Trophoblast cell (in vitro differentiated cells and primary cell): ENCODE data around the gene SPATA1.

Experiments
- DNase-seq, 2 donors: peaks; one replicate each; pipeline ENCODE4 v3.0.0-alpha.2; 2016
- H2AFZ ChIP-seq: 2 replicates; pipeline ENCODE4 v1.6.1; 2013; ENCODE audit warnings: low read length, moderate library complexity, mild to moderate bottlenecking; ENCODE audit not compliant: insufficient read depth, poor library complexity
- H2AK5ac ChIP-seq: 2 replicates; pipeline ENCODE4 v1.6.1; 2013; ENCODE audit warnings: mild to moderate bottlenecking, low read length
- H2BK120ac ChIP-seq: 2 replicates; pipeline ENCODE4 v1.6.1; 2013; ENCODE audit warnings: low read length, mild to moderate bottlenecking, moderate library complexity; ENCODE audit not compliant: insufficient read depth, poor library complexity
- H2BK12ac ChIP-seq: 2 replicates; pipeline ENCODE4 v1.6.1; 2013; ENCODE audit warnings: mild to moderate bottlenecking, low read length, moderate library complexity
- H2BK5ac ChIP-seq: 2 replicates; pipeline ENCODE4 v1.6.1; 2013; ENCODE audit warnings: low read length, low read depth, moderate library complexity, mild to moderate bottlenecking; ENCODE audit not compliant: poor library complexity
- H3K14ac ChIP-seq: 2 replicates; pipeline ENCODE4 v1.6.1; 2013; ENCODE audit warnings: mild to moderate bottlenecking, low read length
- H3K18ac ChIP-seq: 2 replicates; pipeline ENCODE4 v1.6.1; 2013; ENCODE audit warnings: mild to moderate bottlenecking, low read length
- H3K23ac ChIP-seq: 2 replicates; pipeline ENCODE4 v1.6.1; 2013; ENCODE audit warnings: low read length
- H3K27ac ChIP-seq: 2 replicates; pipeline ENCODE4 v1.5.1; 2013; ENCODE audit warnings: low read depth, mild to moderate bottlenecking, inconsistent platforms, low read length, moderate library complexity
- H3K27me3 ChIP-seq: 2 replicates; pipeline ENCODE4 v1.6.1; 2013; ENCODE audit warnings: inconsistent platforms, mild to moderate bottlenecking, low read length, moderate library complexity; ENCODE audit not compliant: insufficient read depth
- H3K36me3 ChIP-seq, 2 experiments: 1 replicate in 1 of 2; 2 replicates in 1 of 2; pipeline ENCODE4 v1.6.1; 2013; ENCODE audit warnings: low read length in 2 of 2, mild to moderate bottlenecking in 2 of 2, moderate library complexity in 1 of 2; ENCODE audit not compliant: insufficient read depth in 2 of 2, control insufficient read depth in 1 of 2
- H3K4ac ChIP-seq: 2 replicates; pipeline ENCODE4 v1.6.1; 2013; ENCODE audit warnings: low read depth, mild to moderate bottlenecking, low read length, moderate library complexity
- H3K4me1 ChIP-seq, 2 experiments: 1 replicate in 1 of 2; 2 replicates in 1 of 2; pipeline ENCODE4 v1.6.1; 2013; ENCODE audit warnings: low read length in 2 of 2, mild to moderate bottlenecking in 2 of 2, moderate library complexity in 1 of 2; ENCODE audit not compliant: insufficient read depth in 2 of 2, control insufficient read depth in 1 of 2
- H3K4me2 ChIP-seq: 2 replicates; pipeline ENCODE4 v1.6.1; 2013; ENCODE audit warnings: inconsistent platforms, mild to moderate bottlenecking, low read length, moderate library complexity
- H3K4me3 ChIP-seq: 2 replicates; pipeline ENCODE4 v1.5.1; 2013; ENCODE audit warnings: mild to moderate bottlenecking, low read depth, low read length, inconsistent platforms
- H3K79me1 ChIP-seq: one replicate; pipeline ENCODE4 v1.6.1; 2013; ENCODE audit warnings: low read length
- H3K79me2 ChIP-seq: 2 replicates; pipeline ENCODE4 v1.6.1; 2013; ENCODE audit warnings: low read length, mild to moderate bottlenecking; ENCODE audit not compliant: control insufficient read depth, insufficient read depth, poor library complexity
- H3K9ac ChIP-seq: 2 replicates; pipeline ENCODE4 v1.6.1; 2013; ENCODE audit warnings: mild to moderate bottlenecking, low read length
- H3K9me3 ChIP-seq: 2 replicates; pipeline ENCODE4 v1.6.1; 2013; ENCODE audit warnings: low read depth, mild to moderate bottlenecking, control low read depth, inconsistent platforms, low read length; ENCODE audit not compliant: insufficient read depth
- H4K12ac ChIP-seq: 2 replicates; pipeline ENCODE4 v1.6.1; 2013; ENCODE audit warnings: low read depth, mild to moderate bottlenecking, low read length, moderate library complexity
- H4K8ac ChIP-seq: 2 replicates; pipeline ENCODE4 v1.6.1; 2013; ENCODE audit warnings: low read depth, mild to moderate bottlenecking, low read length, moderate library complexity
- H4K91ac ChIP-seq: one replicate; pipeline ENCODE4 v1.6.1; 2013; ENCODE audit warnings: low read depth, mild to moderate bottlenecking, low read length, moderate library complexity
- WGBS: extraction: QIAGEN DNeasy Blood & Tissue Kit; methylation state at CpG from one replicate; pipeline ENCODE4 v1.1.7; 2013; ENCODE audit warnings: missing lambda C conversion rate; ENCODE audit not compliant: insufficient read length, insufficient coverage; ENCODE audit errors: extremely low coverage; 5-methylcytosine and 5-hydroxymethylcytosine counted together

SPATA1 gene

DNA sequence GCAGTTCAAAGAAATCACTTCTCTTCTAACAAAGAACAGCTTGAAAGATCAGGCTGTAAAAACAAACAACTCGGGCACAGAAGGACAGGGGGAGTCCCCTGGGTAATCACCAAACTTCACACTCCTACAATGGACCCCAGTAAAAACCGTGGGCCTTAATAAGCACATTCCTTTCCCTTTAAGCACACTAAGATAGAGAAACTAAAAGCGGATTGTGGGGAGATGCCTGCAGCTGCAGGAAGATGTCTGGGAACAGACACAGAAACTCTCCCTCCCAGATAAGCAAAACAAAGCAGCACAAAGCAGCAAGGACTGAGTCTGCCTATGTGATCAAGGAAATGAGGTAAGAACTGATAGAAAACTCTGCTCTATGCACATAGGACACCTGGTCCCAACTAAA, 105.6 kb downstream of the SPATA1 start:
- DNase-seq = no peak
- Histone ChIP-seq H4K91ac (no peak overlapping the region), H2AK5ac (no peak overlapping the region), H3K4me2 (no peak overlapping the region), H3K23ac (no peak overlapping the region), H2AFZ (no peak overlapping the region), H3K18ac (no peak overlapping the region), H3K79me1 (no peaks in the 10 kb centered on the region), H3K4me3 (no peak overlapping the region), H2BK120ac (no peak overlapping the region), H4K12ac (no peak overlapping the region), H4K8ac (no peak overlapping the region), H3K36me3 (no peaks in the 10 kb centered on the region), H3K27me3 (no peaks in the 10 kb centered on the region), H3K27ac (no peak overlapping the region), H3K9me3 (peaks cover 5% of the 10 kb centered on the region), H2BK5ac (no peak overlapping the region), H3K14ac (no peak overlapping the region), H3K79me2 (no peaks in the 10 kb centered on the region), H3K9ac (no peak overlapping the region), H2BK12ac (no peak overlapping the region), H3K4ac (no peak overlapping the region), H3K4me1 (no peaks in the 10 kb centered on the region)
- no CpG with 5 or more reads among the region's 3 CpGs for WGBS

DNA sequence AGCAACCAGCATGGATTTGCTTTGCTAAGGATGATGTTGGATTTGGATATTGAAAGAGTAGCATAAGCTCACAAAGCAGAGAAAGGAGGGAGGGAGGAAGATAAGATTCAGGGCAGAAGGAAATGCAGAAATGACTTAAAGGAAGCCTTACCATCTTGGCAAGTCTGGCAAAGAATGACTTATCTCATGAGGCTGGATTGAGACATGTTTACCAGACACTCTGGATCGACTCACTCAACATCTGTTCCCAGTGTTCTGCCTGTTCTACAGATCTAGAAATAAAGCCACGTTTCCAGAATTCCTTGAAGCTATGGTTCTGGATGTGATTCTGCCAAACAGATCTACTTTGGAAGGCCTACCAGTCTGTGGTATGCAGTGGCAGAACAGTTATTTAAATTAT, 106.8 kb downstream of the SPATA1 start:
- H3K36me3 ChIP-seq = no peaks in the 10 kb centered on the region
- no peak overlapping the region for H3K18ac ChIP-seq
- H3K14ac ChIP-seq = no peak overlapping the region
- no peak overlapping the region for H2AFZ ChIP-seq
- no peak overlapping the region for H2BK120ac ChIP-seq
- no peaks in the 10 kb centered on the region for H3K27me3 ChIP-seq
- no peak overlapping the region for H3K4me3 ChIP-seq
- H4K12ac ChIP-seq = no peak overlapping the region
- H3K4me1 ChIP-seq = no peaks in the 10 kb centered on the region
- H3K79me2 ChIP-seq = no peaks in the 10 kb centered on the region
- no peak overlapping the region for H2AK5ac ChIP-seq
- H4K91ac ChIP-seq = no peak overlapping the region
- no peak overlapping the region for H3K4me2 ChIP-seq
- H3K23ac ChIP-seq = no peak overlapping the region
- H3K79me1 ChIP-seq = no peaks in the 10 kb centered on the region
- no peak overlapping the region for H3K4ac ChIP-seq
- H3K27ac ChIP-seq = no peak overlapping the region
- H3K9ac ChIP-seq = no peak overlapping the region
- no peak overlapping the region for H4K8ac ChIP-seq
- no peak overlapping the region for H2BK12ac ChIP-seq
- no peak for DNase-seq
- H2BK5ac ChIP-seq = no peak overlapping the region
- peaks cover 4% of the 10 kb centered on the region for H3K9me3 ChIP-seq
- no CpG with 5 or more reads among the region's 2 CpGs for WGBS

DNA sequence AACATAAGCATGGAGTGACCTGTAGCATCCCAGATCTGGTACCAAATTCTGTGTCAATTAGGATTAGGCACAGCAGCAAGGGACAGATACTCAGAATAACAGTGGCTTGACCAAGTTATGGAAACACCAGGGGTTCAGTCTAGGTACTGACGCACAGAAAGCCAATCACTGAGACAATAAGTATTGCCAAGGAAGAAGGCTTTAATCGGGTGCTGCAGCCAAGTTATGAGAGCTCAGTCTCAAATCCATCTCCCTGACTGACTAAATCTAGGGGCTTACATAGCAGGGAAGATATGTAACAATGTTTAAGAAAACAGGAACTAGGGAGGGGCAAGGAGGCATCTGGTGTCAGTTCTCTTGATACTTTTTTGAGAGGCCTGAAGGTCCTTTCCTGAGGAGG, 107.7 kb downstream of the SPATA1 start:
- no peak overlapping the region for H3K14ac ChIP-seq
- no peak overlapping the region for H3K27ac ChIP-seq
- no CpG with 5 or more reads among the region's 2 CpGs for WGBS
- no peaks in the 10 kb centered on the region for H3K79me2 ChIP-seq
- no peaks in the 10 kb centered on the region for H3K27me3 ChIP-seq
- H3K18ac ChIP-seq = no peak overlapping the region
- H3K4me3 ChIP-seq = no peak overlapping the region
- H4K8ac ChIP-seq = no peak overlapping the region
- H3K4me1 ChIP-seq = no peaks in the 10 kb centered on the region
- no peak overlapping the region for H2BK120ac ChIP-seq
- peaks cover 4% of the 10 kb centered on the region for H3K9me3 ChIP-seq
- no peak for DNase-seq
- no peak overlapping the region for H3K9ac ChIP-seq
- no peak overlapping the region for H3K4ac ChIP-seq
- H2BK12ac ChIP-seq = no peak overlapping the region
- H3K23ac ChIP-seq = no peak overlapping the region
- no peak overlapping the region for H2BK5ac ChIP-seq
- H2AK5ac ChIP-seq = no peak overlapping the region
- H4K12ac ChIP-seq = no peak overlapping the region
- H3K36me3 ChIP-seq = no peaks in the 10 kb centered on the region
- H3K79me1 ChIP-seq = peaks cover 2% of the 10 kb centered on the region
- no peak overlapping the region for H3K4me2 ChIP-seq
- H4K91ac ChIP-seq = no peak overlapping the region
- H2AFZ ChIP-seq = no peak overlapping the region

DNA sequence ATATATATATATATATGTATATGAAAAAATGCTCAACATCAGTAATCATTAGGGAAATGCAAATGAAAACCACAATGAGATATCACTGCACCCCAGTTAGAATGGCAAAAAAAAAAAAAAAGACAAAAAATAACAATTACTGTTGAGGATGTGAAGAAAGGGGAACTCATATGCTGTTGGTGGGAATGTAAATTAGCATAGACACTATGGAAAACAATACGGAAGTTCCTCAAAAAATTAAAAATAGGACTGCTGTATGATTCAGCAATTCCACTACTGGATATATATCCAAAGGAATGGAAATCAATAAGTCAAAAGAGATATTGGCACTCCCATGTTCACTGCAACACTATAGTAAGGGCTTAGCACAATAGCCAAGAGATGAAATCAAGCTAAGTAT, 109.6 kb downstream of the SPATA1 start:
- H3K4me3 ChIP-seq = no peak overlapping the region
- DNase-seq = no peak
- H2BK120ac ChIP-seq = no peak overlapping the region
- no peak overlapping the region for H3K9ac ChIP-seq
- WGBS = no CpG with 5 or more reads among the region's 1 CpG
- H3K79me2 ChIP-seq = peaks cover 3% of the 10 kb centered on the region
- H4K91ac ChIP-seq = no peak overlapping the region
- no peak overlapping the region for H3K4me2 ChIP-seq
- no peak overlapping the region for H3K18ac ChIP-seq
- peaks cover 8% of the 10 kb centered on the region for H3K79me1 ChIP-seq
- no peak overlapping the region for H3K27ac ChIP-seq
- no peak overlapping the region for H3K23ac ChIP-seq
- H2AK5ac ChIP-seq = no peak overlapping the region
- no peak overlapping the region for H2BK12ac ChIP-seq
- no peak overlapping the region for H3K14ac ChIP-seq
- no peak overlapping the region for H2BK5ac ChIP-seq
- H3K36me3 ChIP-seq = no peaks in the 10 kb centered on the region
- no peak overlapping the region for H4K12ac ChIP-seq
- peaks cover 4% of the 10 kb centered on the region for H3K9me3 ChIP-seq
- H4K8ac ChIP-seq = no peak overlapping the region
- no peak overlapping the region for H3K4ac ChIP-seq
- H3K27me3 ChIP-seq = no peaks in the 10 kb centered on the region
- no peak overlapping the region for H2AFZ ChIP-seq
- H3K4me1 ChIP-seq = peaks cover 0 to 5% of the 10 kb centered on the region in 2 experiments
